Neural progenitor cell (in vitro differentiated cells): ENCODE data around the gene PLSCR1. TPM values are rescaled to one million over a fixed set of nuclear protein-coding genes. Genes with fewer than 3 reads are reported as not detected.

ENCODE experiments used
- DNase-seq: peaks from one replicate; pipeline ENCODE4 v3.0.0-alpha.2; 2016; ENCODE audit warnings: low spot score
- H2AFZ ChIP-seq: fragments of 200-600 bp; sonication (generic); replicated peaks from 2 replicates; pipeline ENCODE4 v1.6.1; 2016; ENCODE audit warnings: antibody characterized with exemption
- H3F3A ChIP-seq: fragments of 200-600 bp; sonication (generic); 2 replicates; pipeline ENCODE4 v1.6.1; 2016; ENCODE audit warnings: antibody characterized with exemption, low read depth
- H3K27ac ChIP-seq: fragments of 200-600 bp; sonication (generic); 2 replicates; pipeline ENCODE4 v1.5.1; 2016; ENCODE audit warnings: mild to moderate bottlenecking
- H3K27me3 ChIP-seq: fragments of 200-600 bp; sonication (generic); 2 replicates; pipeline ENCODE4 v1.6.1; 2016; ENCODE audit warnings: mild to moderate bottlenecking, moderate library complexity
- H3K36me3 ChIP-seq: fragments of 200-600 bp; sonication (generic); 2 replicates; pipeline ENCODE4 v1.5.1; 2016
- H3K4me1 ChIP-seq: fragments of 200-600 bp; sonication (generic); 2 replicates; pipeline ENCODE4 v1.6.1; 2016; ENCODE audit warnings: mixed run types
- H3K4me2 ChIP-seq: fragments of 200-600 bp; sonication (generic); 2 replicates; pipeline ENCODE4 v1.6.1; 2016
- H3K4me3 ChIP-seq: fragments of 200-600 bp; sonication (generic); 2 replicates; pipeline ENCODE4 v1.5.1; 2016
- H3K79me2 ChIP-seq: fragments of 200-600 bp; sonication (generic); 2 replicates; pipeline ENCODE4 v1.6.1; 2016; ENCODE audit warnings: low read depth
- H3K9ac ChIP-seq: fragments of 200-600 bp; sonication (generic); 2 replicates; pipeline ENCODE4 v1.6.1; 2016
- H3K9me3 ChIP-seq: fragments of 200-600 bp; sonication (generic); 2 replicates; pipeline ENCODE4 v1.5.1; 2016; ENCODE audit warnings: low read depth
- H4K20me1 ChIP-seq: fragments of 200-600 bp; sonication (generic); 2 replicates; pipeline ENCODE4 v1.6.1; 2016; ENCODE audit warnings: low read depth
- H3K27ac Mint-ChIP-seq: 3 replicates; pipeline ENCODE4 v1.8.0; 2021; ENCODE audit warnings: mixed read lengths
- H3K27me3 Mint-ChIP-seq: 2 replicates; pipeline ENCODE4 v1.8.0; 2022; ENCODE audit warnings: low read depth, mild to moderate bottlenecking, inconsistent platforms, moderate library complexity, mixed read lengths; ENCODE audit not compliant: insufficient read depth
- H3K36me3 Mint-ChIP-seq: 3 replicates; pipeline ENCODE4 v1.8.0; 2021; ENCODE audit warnings: mixed read lengths
- H3K4me1 Mint-ChIP-seq: 3 replicates; pipeline ENCODE4 v1.8.0; 2021; ENCODE audit warnings: mixed read lengths
- H3K4me3 Mint-ChIP-seq: 3 replicates; pipeline ENCODE4 v1.8.0; 2021; ENCODE audit warnings: mild to moderate bottlenecking, moderate library complexity, mixed read lengths
- H3K9me3 Mint-ChIP-seq: 3 replicates; pipeline ENCODE4 v1.8.0; 2020; ENCODE audit warnings: mixed read lengths
- EZH2 ChIP-seq: fragments of 200-600 bp; sonication (generic); IDR thresholded peaks from 2 replicates; pipeline ENCODE4 v1.6.1; 2017; ENCODE audit warnings: antibody characterized with exemption, mild to moderate bottlenecking, moderate library complexity
- EZH2phosphoT487 ChIP-seq: fragments of 200-600 bp; sonication (generic); IDR thresholded peaks from 2 replicates; pipeline ENCODE4 v1.6.1; 2017; ENCODE audit warnings: antibody characterized with exemption
- small RNA-seq: library from RNA; depleted of rRNA; stranded (forward); fragments of <200 nt; gene quantifications from one replicate; pipeline ENCODE3, GENCODE V24; 2015
- total RNA-seq: library from RNA; depleted of rRNA; stranded (reverse); fragments of >200 nt; gene quantifications from 2 replicates; pipeline ENCODE4 v1.2.3, GENCODE V29; 2015; ENCODE audit warnings: low replicate concordance
- TF ChIP-seq, protein P1 (sequence below): fragments of 200-600 bp; sonication (generic); IDR thresholded peaks from 2 replicates; pipeline ENCODE4 v1.5.1; 2017; ENCODE audit warnings: antibody characterized with exemption, mild to moderate bottlenecking

PLSCR1 gene
- total RNA-seq, 1 donor from 2014 or later: 23.9 TPM

DNA sequence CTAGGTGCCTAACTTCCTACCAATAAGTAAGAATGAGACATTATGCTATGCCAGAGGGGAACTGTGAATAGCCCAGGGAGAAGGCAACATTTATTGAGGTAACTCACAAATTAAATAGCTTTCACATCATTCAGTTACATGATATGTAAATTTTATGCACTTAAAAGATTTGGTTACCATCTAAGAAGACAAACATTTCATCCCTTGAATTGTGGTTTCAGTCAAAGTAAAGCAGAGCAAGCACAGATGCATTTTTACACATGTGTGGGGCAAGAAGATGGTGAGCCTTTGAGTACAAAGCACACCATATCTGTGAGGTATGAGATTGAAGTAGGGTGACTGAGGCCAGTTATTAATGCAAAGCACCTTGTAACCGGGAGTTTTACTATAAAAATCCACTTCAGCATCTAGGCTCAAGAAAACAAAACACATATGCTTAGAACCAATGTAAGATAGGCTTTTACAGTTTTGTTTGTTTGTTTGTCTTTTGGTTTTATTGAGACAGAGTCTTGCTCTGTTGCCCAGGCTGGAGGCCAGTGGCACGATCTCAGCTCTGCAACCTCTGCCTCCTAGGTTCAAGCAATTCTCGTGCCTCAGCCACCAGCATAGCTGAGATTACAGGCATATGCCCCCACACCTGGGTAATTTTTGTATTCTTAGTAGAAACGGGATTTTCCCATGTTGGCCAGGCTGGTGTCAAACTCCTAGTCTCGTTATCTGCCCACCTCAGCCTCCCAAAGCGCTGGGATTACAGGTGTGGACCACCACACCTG is 78.5 kb downstream of the PLSCR1 start:
- no peaks in the 10 kb centered on the region for H3K27me3 Mint-ChIP-seq
- H3K79me2 ChIP-seq: no peaks in the 10 kb centered on the region

More for the DNA sequence above, 78.5 kb downstream of the PLSCR1 start:
- Mint-ChIP-seq H3K4me3 (no peak overlapping the region), H3K9me3 (peaks cover 4% of the 10 kb centered on the region), H3K4me1 (no peaks in the 10 kb centered on the region), H3K36me3 (no peaks in the 10 kb centered on the region), H3K27ac (no peak overlapping the region)
- Histone ChIP-seq H3K27ac (no peak overlapping the region), H3K9me3 (no peaks in the 10 kb centered on the region), H3K9ac (no peak overlapping the region), H3K4me3 (no peak overlapping the region), H3K4me2 (no peak overlapping the region), H3K27me3 (no peaks in the 10 kb centered on the region), H2AFZ (no peak overlapping the region), H4K20me1 (no peaks in the 10 kb centered on the region), H3K4me1 (no peaks in the 10 kb centered on the region), H3K36me3 (no peaks in the 10 kb centered on the region), H3F3A (no peaks in the 10 kb centered on the region)
- no peak for DNase-seq
- TF ChIP-seq EZH2: no peak
- no peak for TF ChIP-seq EZH2phosphoT487
- TF ChIP-seq, protein P1, sequence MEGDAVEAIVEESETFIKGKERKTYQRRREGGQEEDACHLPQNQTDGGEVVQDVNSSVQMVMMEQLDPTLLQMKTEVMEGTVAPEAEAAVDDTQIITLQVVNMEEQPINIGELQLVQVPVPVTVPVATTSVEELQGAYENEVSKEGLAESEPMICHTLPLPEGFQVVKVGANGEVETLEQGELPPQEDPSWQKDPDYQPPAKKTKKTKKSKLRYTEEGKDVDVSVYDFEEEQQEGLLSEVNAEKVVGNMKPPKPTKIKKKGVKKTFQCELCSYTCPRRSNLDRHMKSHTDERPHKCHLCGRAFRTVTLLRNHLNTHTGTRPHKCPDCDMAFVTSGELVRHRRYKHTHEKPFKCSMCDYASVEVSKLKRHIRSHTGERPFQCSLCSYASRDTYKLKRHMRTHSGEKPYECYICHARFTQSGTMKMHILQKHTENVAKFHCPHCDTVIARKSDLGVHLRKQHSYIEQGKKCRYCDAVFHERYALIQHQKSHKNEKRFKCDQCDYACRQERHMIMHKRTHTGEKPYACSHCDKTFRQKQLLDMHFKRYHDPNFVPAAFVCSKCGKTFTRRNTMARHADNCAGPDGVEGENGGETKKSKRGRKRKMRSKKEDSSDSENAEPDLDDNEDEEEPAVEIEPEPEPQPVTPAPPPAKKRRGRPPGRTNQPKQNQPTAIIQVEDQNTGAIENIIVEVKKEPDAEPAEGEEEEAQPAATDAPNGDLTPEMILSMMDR: no peak

Small RNA genes within 50 kb of the gene (small RNA-seq; reads per million reads assigned to genes)
- gene RNU6-428P: not detected

Other genes starting within 250 kb of the PLSCR1 start
- not detected in 2 replicates for gene PLSCR2, start 75.0 kb downstream of the PLSCR1 start, total RNA-seq
- gene PLSCR5, start 60.7 kb upstream of the PLSCR1 start, total RNA-seq: not detected in 2 replicates